GM15510 (cell line): Measurements from ENCODE around the gene HARBI1.

ENCODE experiments used
- POLR2A ChIP-seq: IDR thresholded peaks from 3 replicates; pipeline ENCODE4 v1.6.1; 2011; ENCODE audit warnings: borderline replicate concordance; ENCODE audit not compliant: insufficient read length; ENCODE audit errors: extremely low read depth

The HARBI1 gene

GRCh38 chr11:46554213-46555147 is 62.5 kb downstream of the HARBI1 start:
- no peak for TF ChIP-seq POLR2A

- no peak for TF ChIP-seq POLR2A
These were observed 63.2 kb downstream of the HARBI1 start for GRCh38 chr11:46553814-46554212.
